Measurements from ENCODE around the gene SNRPA. TPM values are rescaled to one million over a fixed set of nuclear protein-coding genes. Genes with fewer than 3 reads are reported as not detected.
"Not testable (repeated sequence)": the region's sequence is repeated elsewhere in the genome, so short reads cannot be mapped to it uniquely, and the experiment has no call there.

SNRPA gene
- total RNA-seq, 1 donor from 2014 or later, result 19.5 TPM

- FAIRE-seq (no peak), DNase-seq (ENCODE audit: low read depth) (no peak)
- TF ChIP-seq CTCF (IDR thresholded peaks at IDR 0.05; ENCODE audit: insufficient read depth, low read length, severe bottlenecking), result no peak
- Histone ChIP-seq H3K4me3 (ENCODE audit: low read depth, low read length) (no peak overlapping the region), H3K36me3 (ENCODE audit: control insufficient read depth, insufficient read depth, low read length) (peaks cover 43% of the 10 kb centered on the region), H3K27me3 (ENCODE audit: control insufficient read depth, insufficient read depth, low read length) (no peaks in the 10 kb centered on the region)
Observed at GRCh38 chr19:40724315-40724714, 26.7 kb upstream of the SNRPA start.

- Histone ChIP-seq H3K36me3 (ENCODE audit: control insufficient read depth, insufficient read depth, low read length) (peaks cover 45% of the 10 kb centered on the region), H3K27me3 (ENCODE audit: control insufficient read depth, insufficient read depth, low read length) (no peaks in the 10 kb centered on the region), H3K4me3 (ENCODE audit: low read depth, low read length) (no peak overlapping the region)
- DNase-seq (ENCODE audit: low read depth), result no peak
- no peak for FAIRE-seq
- no peak for TF ChIP-seq CTCF (IDR thresholded peaks at IDR 0.05; ENCODE audit: insufficient read depth, low read length, severe bottlenecking)
Observed at GRCh38 chr19:40724855-40725254, 26.1 kb upstream of the SNRPA start.

GRCh38 chr19:40726279-40726678 is 24.7 kb upstream of the SNRPA start:
- no peak for TF ChIP-seq CTCF (IDR thresholded peaks at IDR 0.05; ENCODE audit: insufficient read depth, low read length, severe bottlenecking)
- Histone ChIP-seq H3K36me3 (ENCODE audit: control insufficient read depth, insufficient read depth, low read length) (peaks cover 47% of the 10 kb centered on the region), H3K4me3 (ENCODE audit: low read depth, low read length) (no peak overlapping the region), H3K27me3 (ENCODE audit: control insufficient read depth, insufficient read depth, low read length) (no peaks in the 10 kb centered on the region)
- DNase-seq (ENCODE audit: low read depth) (no peak), FAIRE-seq (no peak)

GRCh38 chr19:40730065-40730464 is 20.9 kb upstream of the SNRPA start:
- DNase-seq (ENCODE audit: low read depth); FAIRE-seq; H3K27me3 ChIP-seq (ENCODE audit: control insufficient read depth, insufficient read depth, low read length); H3K4me3 ChIP-seq (ENCODE audit: low read depth, low read length): not testable (repeated sequence)
- H3K36me3 ChIP-seq (ENCODE audit: control insufficient read depth, insufficient read depth, low read length), result peaks cover 49% of the 10 kb centered on the region

GRCh38 chr19:40732304-40732703 is 18.7 kb upstream of the SNRPA start:
- not testable (repeated sequence) for H3K4me3 ChIP-seq (ENCODE audit: low read depth, low read length); H3K27me3 ChIP-seq (ENCODE audit: control insufficient read depth, insufficient read depth, low read length); DNase-seq (ENCODE audit: low read depth); FAIRE-seq
- H3K36me3 ChIP-seq (ENCODE audit: control insufficient read depth, insufficient read depth, low read length), result peaks cover 52% of the 10 kb centered on the region

GRCh38 chr19:40733149-40733548 is 17.9 kb upstream of the SNRPA start:
- DNase-seq (ENCODE audit: low read depth), result no peak
- no peaks in the 10 kb centered on the region for H3K27me3 ChIP-seq (ENCODE audit: control insufficient read depth, insufficient read depth, low read length)
- FAIRE-seq, result no peak
- peaks cover 54% of the 10 kb centered on the region for H3K36me3 ChIP-seq (ENCODE audit: control insufficient read depth, insufficient read depth, low read length)
- no peak for TF ChIP-seq CTCF (IDR thresholded peaks at IDR 0.05; ENCODE audit: insufficient read depth, low read length, severe bottlenecking)
- H3K4me3 ChIP-seq (ENCODE audit: low read depth, low read length), result no peak overlapping the region

- no peak for FAIRE-seq
- H3K4me3 ChIP-seq (ENCODE audit: low read depth, low read length), result no peak overlapping the region
- no peak for DNase-seq (ENCODE audit: low read depth)
- H3K27me3 ChIP-seq (ENCODE audit: control insufficient read depth, insufficient read depth, low read length), result no peaks in the 10 kb centered on the region
- peaks cover 60% of the 10 kb centered on the region for H3K36me3 ChIP-seq (ENCODE audit: control insufficient read depth, insufficient read depth, low read length)
- TF ChIP-seq CTCF (IDR thresholded peaks at IDR 0.05; ENCODE audit: insufficient read depth, low read length, severe bottlenecking), result no peak
Observed at GRCh38 chr19:40735013-40735771, 15.8 kb upstream of the SNRPA start.
